LHCN-M2 (cell line): ENCODE measurements around the gene P2RY14. TPM values are rescaled to one million over a fixed set of nuclear protein-coding genes. Genes with fewer than 3 reads are reported as not detected.

Experiments
- DNase-seq: peaks from one replicate; pipeline ENCODE4 v3.0.0-alpha.2; 2012; ENCODE audit warnings: low read depth
- total RNA-seq: library from RNA; depleted of rRNA; stranded (reverse); fragments of >200 nt; gene quantifications from 2 replicates; pipeline ENCODE4 v1.2.3, GENCODE V29; 2014; rRNA removed

The P2RY14 gene
- total RNA-seq, 1 experiment from 2014 or later: not detected

DNA sequence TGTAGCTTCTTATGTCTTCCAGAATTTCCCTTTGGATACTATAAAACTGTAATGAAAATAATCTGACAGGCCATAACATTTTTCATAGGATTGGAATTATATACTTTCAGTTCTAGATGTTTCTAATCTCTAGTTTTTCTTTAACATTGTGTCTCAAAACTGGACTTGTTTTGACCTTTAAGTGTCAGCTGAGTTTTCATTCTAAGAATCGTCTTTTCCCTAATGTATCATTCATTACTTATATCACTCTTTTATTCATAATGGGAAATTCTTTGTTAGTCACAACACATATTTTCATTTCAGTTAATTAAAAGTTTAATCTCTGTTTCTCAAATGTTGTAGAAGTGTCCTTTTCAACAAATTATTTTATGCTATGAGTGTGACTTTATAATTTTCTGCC is 87.2 kb downstream of the P2RY14 start:
- no peak for DNase-seq

DNA sequence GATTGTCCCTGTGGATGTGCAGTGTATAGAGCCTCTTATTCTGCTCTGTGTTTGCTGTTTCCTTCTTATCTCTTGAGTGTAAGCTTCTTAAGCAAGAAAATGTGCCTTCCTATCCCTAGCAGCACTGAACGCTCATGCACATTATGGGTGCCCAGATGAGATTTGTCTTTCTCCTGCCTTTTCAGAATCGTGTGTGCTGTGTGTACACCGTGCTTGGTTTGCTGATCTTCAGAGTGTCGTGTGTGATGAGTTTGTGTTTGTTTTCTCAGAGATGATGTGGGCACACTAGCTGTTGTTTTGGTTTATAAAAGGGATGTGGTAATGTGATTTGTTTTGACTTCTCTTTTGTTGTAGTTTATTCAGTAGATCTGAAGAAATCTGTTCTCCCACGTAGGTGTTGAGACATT is 95.1 kb downstream of the P2RY14 start:
- no peak for DNase-seq

DNA sequence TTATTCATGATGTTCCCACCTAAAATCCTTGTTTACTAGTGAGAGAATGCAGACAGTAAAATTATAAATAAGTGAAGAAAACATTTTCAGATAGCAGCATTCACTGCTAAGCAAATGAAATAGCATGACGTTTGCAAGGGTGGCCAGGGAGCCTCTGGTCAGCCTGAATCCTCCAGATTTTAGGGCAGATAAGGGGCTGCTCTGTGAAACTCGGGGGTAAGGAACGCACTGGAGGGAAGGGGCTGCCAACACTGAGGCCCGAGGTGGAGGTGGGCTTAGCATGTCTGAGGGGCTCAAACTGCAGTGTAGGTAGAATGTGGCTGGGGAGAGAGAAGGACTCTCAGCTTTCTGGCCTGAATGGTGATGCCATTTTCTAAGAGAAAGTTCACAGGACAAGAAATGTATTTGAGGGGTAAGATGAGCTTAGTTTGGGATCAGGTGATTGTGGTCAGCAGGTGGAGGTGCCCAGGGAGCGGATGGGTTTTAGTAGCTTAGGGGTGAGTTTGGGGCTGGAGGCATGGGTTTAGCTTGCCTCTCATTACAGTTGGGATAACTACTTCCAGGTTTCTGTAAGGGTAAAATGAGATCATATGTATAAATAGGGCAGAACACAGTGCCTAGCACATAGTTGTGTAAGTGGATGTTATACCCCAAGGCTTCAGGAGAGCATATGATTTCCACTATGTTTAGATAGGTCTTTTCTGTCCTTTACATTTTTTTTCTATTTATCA is 95.8 kb downstream of the P2RY14 start:
- DNase-seq: no peak

DNA sequence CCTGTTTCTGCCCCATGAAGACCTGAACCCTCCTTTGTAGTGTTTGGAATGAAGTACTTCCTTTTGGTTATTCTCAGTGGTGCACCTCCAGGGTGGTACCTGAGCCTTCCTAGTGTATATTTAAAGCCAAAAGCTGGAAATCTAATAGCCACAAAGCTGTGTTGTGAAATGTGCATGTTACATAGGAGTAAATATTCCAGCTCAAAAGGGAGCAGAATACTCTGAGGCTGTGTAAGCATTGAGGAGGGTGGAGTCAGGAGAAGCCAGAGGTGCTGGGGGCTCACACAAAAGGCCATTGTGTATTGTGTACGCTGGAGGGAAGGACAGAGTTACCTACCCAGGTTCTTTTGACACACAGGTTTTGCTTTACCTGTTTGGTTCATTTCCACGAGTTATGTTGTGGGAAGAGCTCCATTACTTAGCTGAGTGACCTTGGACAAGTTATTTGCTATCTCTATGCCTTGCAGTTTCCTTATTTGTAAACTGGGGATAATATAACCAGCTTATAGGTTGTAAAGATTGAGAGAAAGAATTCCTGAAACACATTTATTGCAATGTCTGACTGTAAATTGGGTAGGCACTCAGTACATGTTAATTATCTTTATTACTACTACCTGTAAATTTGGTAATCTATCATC is 100.0 kb downstream of the P2RY14 start:
- DNase-seq: no peak

DNA sequence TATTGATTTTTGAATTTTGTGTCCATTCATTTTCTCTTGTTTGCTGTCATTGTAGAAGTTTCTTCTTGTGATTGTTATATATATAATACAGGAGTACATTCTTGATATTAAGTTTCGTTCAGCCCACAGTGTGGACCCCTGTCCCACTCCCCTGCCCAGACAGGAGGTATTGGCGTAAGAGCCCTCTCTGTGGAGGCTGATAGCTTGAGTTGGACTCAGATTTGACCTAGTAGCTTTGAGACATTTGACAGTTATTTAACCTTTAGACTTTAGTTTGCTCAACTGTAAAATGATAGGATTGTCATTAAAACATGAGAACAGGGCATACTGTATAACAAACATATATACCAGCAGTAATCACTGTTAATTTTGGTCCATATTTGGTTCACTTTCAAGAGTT is 102.4 kb downstream of the P2RY14 start:
- DNase-seq: no peak

DNA sequence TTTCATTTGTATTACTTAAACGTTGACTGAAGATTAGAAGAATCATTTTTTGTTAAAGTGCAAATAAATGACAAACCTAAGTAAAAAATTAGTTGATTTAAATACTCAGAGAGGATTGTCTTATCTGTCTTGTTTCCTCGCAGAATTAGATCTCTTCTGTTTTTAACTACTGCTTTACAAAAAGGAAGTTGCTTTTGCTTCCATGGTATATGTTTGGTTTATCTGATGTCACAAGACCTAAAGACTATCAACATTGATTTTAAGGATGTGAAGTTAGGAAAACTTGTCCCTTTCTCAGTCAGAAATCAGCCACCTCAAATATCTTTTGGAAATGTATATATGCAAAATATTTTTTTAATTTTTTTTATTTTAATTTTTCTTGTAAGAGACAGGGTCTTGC is 104.0 kb downstream of the P2RY14 start:
- no peak for DNase-seq

DNA sequence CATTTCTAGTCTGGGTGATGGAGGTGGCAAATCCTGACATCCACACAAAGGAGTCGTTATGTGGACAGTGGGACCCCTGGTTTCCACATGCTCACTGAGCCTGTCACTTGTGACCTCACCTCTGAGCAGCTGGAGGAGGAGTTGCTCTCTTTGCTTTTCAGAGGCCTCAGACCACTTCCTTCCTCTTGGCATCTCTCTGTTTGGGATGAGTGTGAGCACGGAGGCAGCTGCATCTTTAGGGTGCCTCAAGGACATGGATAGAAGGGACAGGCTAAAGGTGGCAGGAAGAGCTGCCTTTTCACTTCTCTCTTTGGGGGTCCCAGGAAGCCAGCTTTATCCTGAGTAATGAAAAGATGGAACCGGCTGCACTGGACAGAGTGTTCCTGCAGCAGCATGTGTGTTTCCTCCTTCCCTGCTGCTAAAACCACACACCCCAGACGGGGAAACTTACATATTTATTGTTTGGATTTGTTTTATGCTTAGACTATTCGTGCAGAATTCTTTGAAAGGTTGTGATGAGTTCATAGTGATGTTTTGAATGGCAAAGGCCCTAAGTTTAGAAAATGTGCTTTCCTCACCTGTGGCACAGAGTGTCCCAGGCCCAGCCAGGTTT is 107.1 kb downstream of the P2RY14 start:
- DNase-seq: no peak

DNA sequence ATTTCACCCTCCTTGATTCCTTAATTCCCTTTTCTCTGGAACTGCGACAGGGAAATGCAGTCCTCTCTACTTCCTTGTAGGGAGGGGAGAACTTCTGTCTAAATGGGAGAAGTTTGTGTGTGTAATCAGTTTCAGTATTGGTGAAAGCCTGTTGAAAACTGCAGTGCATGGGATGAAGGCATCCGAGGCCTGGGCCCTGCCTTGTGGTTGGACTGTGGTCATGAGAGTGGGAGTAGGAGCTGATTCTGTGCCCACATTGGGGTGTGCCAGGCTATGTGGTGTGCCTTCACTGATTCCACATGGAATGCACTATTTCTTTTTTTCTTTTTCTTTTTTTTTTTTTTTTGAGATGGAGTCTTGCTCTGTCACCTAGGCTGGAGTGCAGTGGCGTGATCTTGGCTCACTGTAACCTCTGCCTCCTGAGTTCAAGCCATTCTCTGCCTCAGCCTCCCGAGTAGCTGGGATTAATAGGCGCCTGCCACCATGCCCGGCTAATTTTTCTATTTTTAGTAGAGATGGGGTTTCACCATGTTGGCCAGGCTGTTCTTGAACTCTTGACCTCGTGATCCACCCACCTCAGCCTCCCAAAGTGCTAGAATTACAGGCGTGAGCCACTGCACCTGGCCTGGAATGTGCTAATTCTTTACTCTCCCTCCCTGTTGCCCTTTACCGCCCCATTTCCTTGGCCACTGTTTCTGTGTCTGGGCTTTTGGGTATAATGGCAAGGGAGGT is 108.2 kb downstream of the P2RY14 start:
- peak; percentile 9 for DNase-seq

DNA sequence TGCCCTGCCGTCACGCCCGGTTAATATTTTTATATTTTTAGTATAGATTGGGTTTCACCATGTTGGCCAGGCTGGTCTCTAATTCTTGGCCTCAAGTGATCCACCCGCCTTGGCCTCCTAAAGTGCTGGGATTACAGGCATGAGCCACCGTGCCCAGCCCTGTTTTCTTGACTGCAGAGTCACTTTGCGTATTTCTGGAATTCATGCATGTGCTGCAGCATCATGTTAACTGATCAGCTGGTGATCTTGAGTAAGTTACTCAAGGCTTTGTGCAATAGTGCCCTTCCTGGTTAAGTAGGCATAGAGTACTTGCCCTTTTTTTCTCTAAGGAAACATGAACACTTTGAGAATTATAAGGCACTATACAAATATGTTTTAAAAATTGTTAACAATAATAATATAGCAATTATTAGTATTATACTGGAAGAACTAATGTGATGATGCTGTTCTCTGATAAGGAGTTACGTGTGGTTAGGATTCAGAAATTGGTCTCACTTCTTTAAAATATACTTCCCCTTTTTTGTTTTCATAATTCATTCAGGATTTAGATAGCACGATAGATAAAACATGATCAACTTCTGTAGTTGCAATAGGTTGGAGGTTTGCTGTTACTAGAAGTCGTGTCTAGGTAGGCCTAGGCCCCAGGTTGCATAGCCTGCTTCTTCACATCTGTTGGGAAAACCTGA is 108.9 kb downstream of the P2RY14 start:
- no peak for DNase-seq

DNA sequence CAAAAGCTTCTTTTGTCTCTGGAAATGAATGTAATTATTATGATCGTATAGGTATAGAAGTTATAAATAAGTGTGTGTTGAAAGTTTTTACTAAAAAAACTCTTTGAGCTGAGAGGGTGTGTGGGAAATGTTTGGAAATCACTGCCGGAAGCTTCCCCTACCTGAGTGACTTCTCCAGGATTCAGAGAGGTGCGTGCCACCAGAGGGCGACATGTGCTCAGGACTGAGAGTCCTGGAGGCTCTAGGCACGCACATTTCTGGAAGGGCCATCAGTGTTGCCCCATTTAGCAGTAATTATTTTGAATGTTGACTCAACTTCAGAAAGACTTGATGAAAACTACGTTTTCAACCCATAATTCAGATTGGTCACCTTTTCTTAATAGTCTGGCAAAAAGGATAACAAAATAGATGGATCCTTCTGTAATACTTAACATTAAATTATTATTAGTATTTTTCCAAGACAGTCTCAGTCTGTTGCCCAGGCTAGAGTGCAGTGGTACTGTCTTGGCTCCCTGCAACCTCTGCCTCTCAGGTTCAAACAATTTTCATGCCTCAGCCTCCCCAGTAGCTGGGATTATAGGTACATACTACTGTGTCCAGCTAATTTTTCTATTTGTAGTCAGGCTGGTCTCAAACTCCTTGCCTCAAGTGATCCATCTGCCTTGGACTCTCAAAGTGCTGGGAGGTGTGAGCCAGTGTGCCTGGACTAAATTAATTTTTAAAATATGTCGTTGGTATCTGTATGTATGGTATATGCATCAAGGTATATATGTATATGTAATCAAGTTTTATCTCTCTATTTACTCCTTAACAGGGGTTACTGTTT is 109.9 kb downstream of the P2RY14 start:
- DNase-seq: peak; percentile 23

DNA sequence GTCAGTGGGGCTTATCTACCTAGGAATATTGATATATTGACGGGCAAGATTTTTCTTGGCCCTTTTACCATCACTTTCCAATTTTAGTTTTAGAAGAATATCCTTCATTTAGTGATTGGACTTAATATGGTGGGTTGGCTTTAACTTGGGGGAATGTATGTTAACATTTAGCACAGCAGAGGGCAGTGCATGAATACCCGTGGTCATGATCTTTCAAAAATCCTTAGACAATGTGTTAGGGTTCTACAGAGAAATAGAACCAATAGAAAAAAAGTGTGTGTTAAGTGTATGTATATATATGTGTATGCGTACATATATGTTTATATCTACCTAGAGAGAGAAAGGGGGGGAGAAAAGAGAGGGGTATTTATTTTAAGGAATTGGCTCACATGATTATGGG is 112.2 kb downstream of the P2RY14 start:
- DNase-seq: no peak

DNA sequence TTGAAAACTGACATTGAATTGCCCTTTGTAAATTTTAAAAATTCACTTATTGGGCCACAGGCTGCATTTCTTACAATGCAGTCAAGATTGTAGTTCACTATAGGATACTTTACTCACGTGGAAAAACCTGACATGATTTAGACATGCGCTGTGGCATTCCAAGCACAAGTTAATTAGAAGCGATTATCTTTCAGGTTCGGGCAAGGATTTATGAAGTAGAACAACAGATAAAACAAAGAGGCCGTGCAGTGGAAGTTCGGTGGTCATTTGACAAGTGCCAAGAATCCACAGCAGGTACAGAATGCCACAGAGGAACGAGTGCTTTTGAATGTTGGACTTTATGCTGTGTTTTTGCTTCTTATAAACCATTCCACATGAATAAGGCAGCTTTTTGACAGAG is 113.1 kb downstream of the P2RY14 start:
- no peak for DNase-seq

Other genes with a start within 250 kb of the P2RY14 start
- not detected in 2 replicates for gene MED12L, start 192.9 kb downstream of the P2RY14 start, total RNA-seq
- gene GPR171, start 75.3 kb downstream of the P2RY14 start, total RNA-seq: not detected in 2 replicates
- gene GPR87, start 38.3 kb upstream of the P2RY14 start, total RNA-seq: not detected in 2 replicates
- not detected in 2 replicates for gene P2RY13, start 51.0 kb upstream of the P2RY14 start, total RNA-seq
- not detected in 2 replicates for gene P2RY12, start 106.2 kb upstream of the P2RY14 start, total RNA-seq
- under 0.01 and 0.32 TPM in 2 replicates for gene IGSF10, start 182.5 kb upstream of the P2RY14 start, total RNA-seq